HCT116 (cell line): ENCODE data around the gene CHID1. TPM values are rescaled to one million over a fixed set of nuclear protein-coding genes. Genes with fewer than 3 reads are reported as not detected.
A peak's percentile ranks its signal among the peaks of the same experiment; 100 is the strongest.

ENCODE experiments used
- ATAC-seq: fragments of 200-7000 bp; cut with Tn5 transposase; 2 replicates; pipeline ENCODE4 v1.9.1; 2020; ENCODE audit warnings: mild to moderate bottlenecking, moderate library complexity
- BruUV-seq: library from RNA; stranded (reverse); fragments of 400-500 nt; replicated peaks from 2 replicates; lab custom pipeline; 2021; lab: Mats Ljungman, UMichigan
- CTCF ChIA-PET: fragments of 300-600 bp; sonication (Branson Sonifier 250); formaldehyde crosslinking; loops from one replicate; lab custom pipeline; 2021; ENCODE audit warnings: antibody characterized with exemption; lab: Charles Lee
- POLR2A ChIA-PET: fragments of 300-600, 350-600 bp; sonication (Branson Sonifier 250); formaldehyde crosslinking; loops from one replicate; lab custom pipeline; 2021; ENCODE audit warnings: antibody characterized with exemption; lab: Charles Lee
- RAD21 ChIA-PET, 2 experiments: fragments of 300-600 bp; sonication (Branson Sonifier 250); formaldehyde crosslinking; loops; one replicate each; lab custom pipeline; 2023; ENCODE audit warnings: low total read pairs in 2 of 2; ENCODE audit not compliant: uncharacterized antibody in 2 of 2, unreplicated experiment in 2 of 2, low non-redundant PET in 1 of 2; lab: Charles Lee
- DNase-seq: peaks from one replicate; pipeline ENCODE4 v3.0.0-alpha.2; 2010; ENCODE audit warnings: low read depth, low spot score
- H2AFZ ChIP-seq: fragments of 200-600 bp; shearing (Covaris generic), sonication (generic); 2 replicates; pipeline ENCODE4 v1.6.1; 2017; ENCODE audit warnings: low read depth, mixed run types, mixed read lengths, antibody characterized with exemption, low read length; ENCODE audit not compliant: poor library complexity, severe bottlenecking
- H3K27ac ChIP-seq: 2 replicates; pipeline ENCODE4 v1.5.1; 2012; ENCODE audit warnings: low read depth, low read length
- H3K27me3 ChIP-seq: fragments of 200-600 bp; sonication (generic); 2 replicates; pipeline ENCODE4 v1.6.1; 2016; ENCODE audit warnings: mixed run types, low read length, mixed read lengths; ENCODE audit not compliant: insufficient read depth
- H3K36me3 ChIP-seq, 2 experiments: fragments of 200-500 bp in 1 of 2; fragments of 200-600 bp in 1 of 2; sonication (Bioruptor generic) in 1 of 2; sonication (generic) in 1 of 2; 2 replicates each; pipeline versions ENCODE4 v1.5.1 to v1.6.1; 2014 to 2016; ENCODE audit warnings: low read length in 2 of 2, inconsistent platforms in 1 of 2, mixed read lengths in 1 of 2, mixed run types in 1 of 2; ENCODE audit not compliant: insufficient read depth in 2 of 2, control insufficient read depth in 1 of 2
- H3K4me1 ChIP-seq, 2 experiments: fragments of 200-600 bp in 1 of 2; sonication (generic) in 1 of 2; 2 replicates each; pipeline versions ENCODE4 v1.5.1 to v1.6.1; 2012 to 2017; ENCODE audit warnings: low read length in 2 of 2, inconsistent platforms in 1 of 2, mild to moderate bottlenecking in 1 of 2, mixed read lengths in 1 of 2, mixed run types in 1 of 2, moderate library complexity in 1 of 2; ENCODE audit not compliant: insufficient read depth in 2 of 2, control insufficient read depth in 1 of 2
- H3K4me2 ChIP-seq: fragments of 200-600 bp; sonication (generic); 2 replicates; pipeline ENCODE4 v1.6.1; 2017; ENCODE audit warnings: mixed run types, low read length, mixed read lengths
- H3K4me3 ChIP-seq, 2 experiments: fragments of 200-600 bp in 1 of 2; sonication (generic) in 1 of 2; replicated peaks in 1 of 2; 2 replicates each; pipeline ENCODE4 v1.5.1; 2011 to 2016; ENCODE audit warnings: low read length in 2 of 2, control low read depth in 1 of 2, low read depth in 1 of 2, mild to moderate bottlenecking in 1 of 2, mixed read lengths in 1 of 2, mixed run types in 1 of 2
- H3K79me2 ChIP-seq: fragments of 200-600 bp; sonication (generic); 2 replicates; pipeline ENCODE4 v1.6.1; 2017; ENCODE audit warnings: mild to moderate bottlenecking, mixed run types, low read length, moderate library complexity, mixed read lengths; ENCODE audit not compliant: insufficient read depth
- H3K9ac ChIP-seq: fragments of 200-600 bp; sonication (generic); 2 replicates; pipeline ENCODE4 v1.6.1; 2016; ENCODE audit warnings: low read length, mixed read lengths
- H3K9me2 ChIP-seq: fragments of 200-600 bp; sonication (generic), shearing (Covaris generic); 2 replicates; pipeline ENCODE4 v1.6.1; 2017; ENCODE audit warnings: mixed run types, mild to moderate bottlenecking, moderate library complexity; ENCODE audit not compliant: insufficient read depth
- H3K9me3 ChIP-seq, 2 experiments: fragments of 200-500 bp in 1 of 2; fragments of 200-600 bp in 1 of 2; sonication (Bioruptor generic) in 1 of 2; sonication (generic) in 1 of 2; 2 replicates each; pipeline ENCODE4 v1.6.1; 2014 to 2017; ENCODE audit warnings: low read length in 2 of 2, mixed read lengths in 2 of 2, inconsistent platforms in 1 of 2, low read depth in 1 of 2, mild to moderate bottlenecking in 1 of 2, mixed run types in 1 of 2, moderate library complexity in 1 of 2; ENCODE audit not compliant: control insufficient read depth in 1 of 2, insufficient read depth in 1 of 2
- H4K20me1 ChIP-seq: fragments of 200-600 bp; sonication (generic), shearing (Covaris generic); 2 replicates; pipeline ENCODE4 v1.6.1; 2017; ENCODE audit warnings: mixed run types, mild to moderate bottlenecking, moderate library complexity; ENCODE audit not compliant: insufficient read depth
- EGR1 ChIP-seq: IDR thresholded peaks from 2 replicates; pipeline ENCODE4 v1.6.1; 2012; ENCODE audit warnings: low read depth
- ELF1 ChIP-seq: IDR thresholded peaks from 2 replicates; pipeline ENCODE4 v1.6.1; 2012; ENCODE audit warnings: low read depth, borderline replicate concordance
- EZH2 ChIP-seq: fragments of 200-600 bp; sonication (generic); IDR thresholded peaks from 2 replicates; pipeline ENCODE4 v1.6.1; 2017; ENCODE audit warnings: antibody characterized with exemption, mixed run types
- FOSL1 ChIP-seq: IDR thresholded peaks from 2 replicates; pipeline ENCODE4 v1.6.1; 2012; ENCODE audit warnings: low read depth
- JUND ChIP-seq: IDR thresholded peaks from 2 replicates; pipeline ENCODE4 v1.6.1; 2012
- POLR2A ChIP-seq: IDR thresholded peaks from 2 replicates; pipeline ENCODE4 v1.7.0; 2011; ENCODE audit warnings: borderline replicate concordance; ENCODE audit not compliant: insufficient read depth, insufficient read length; ENCODE audit errors: extremely low read depth
- RAD21 ChIP-seq: IDR thresholded peaks from 2 replicates; pipeline ENCODE4 v1.6.1; 2012; ENCODE audit warnings: low read depth, mild to moderate bottlenecking
- SIN3A ChIP-seq: IDR thresholded peaks from 2 replicates; pipeline ENCODE4 v1.6.1; 2012; ENCODE audit warnings: low read depth
- ZBTB33 ChIP-seq: IDR thresholded peaks from 2 replicates; pipeline ENCODE4 v1.6.1; 2011; ENCODE audit warnings: mild to moderate bottlenecking, low read length, moderate library complexity; ENCODE audit not compliant: insufficient replicate concordance; ENCODE audit errors: extremely low read depth
- ZNF274 ChIP-seq: fragments of 200-500 bp; sonication (Bioruptor generic); IDR thresholded peaks from 2 replicates; pipeline ENCODE4 v1.6.1; 2014; ENCODE audit warnings: mild to moderate bottlenecking, low read depth, low read length, inconsistent platforms
- intact Hi-C: fragments of 100-400 bp; cut with micrococcal nuclease; formaldehyde crosslinking; loops from 2 replicates; pipeline ENCODE4 v1.10.0; 2022
- total RNA-seq: library from RNA; stranded (reverse); gene quantifications from one replicate; pipeline ENCODE4 v1.2.1, GENCODE V29; 2021; ENCODE audit not compliant: unreplicated experiment
- TF ChIP-seq, protein P1 (sequence below): IDR thresholded peaks from 2 replicates; pipeline ENCODE4 v1.6.1; 2012

CHID1 gene
- total RNA-seq, 1 experiment from 2014 or later: 102 TPM

DNA sequence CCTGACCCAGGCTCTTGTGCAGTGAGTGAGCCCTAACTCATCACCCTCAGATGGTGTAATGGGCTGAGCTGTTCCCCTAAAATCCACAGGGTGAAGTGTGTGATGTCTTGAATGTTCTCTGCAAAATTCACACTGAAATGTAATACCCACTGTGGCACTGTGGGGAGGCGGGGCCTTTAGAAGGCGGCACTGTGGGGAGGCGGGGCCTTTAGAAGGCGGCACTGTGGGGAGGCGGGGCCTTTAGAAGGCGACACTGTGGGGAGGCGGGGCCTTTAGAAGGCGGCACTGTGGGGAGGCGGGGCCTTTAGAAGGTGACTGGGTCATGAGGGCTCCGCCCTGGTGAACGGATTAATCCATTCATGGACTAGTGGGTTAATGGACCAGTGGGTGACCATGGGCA is 33.0 kb downstream of the CHID1 start:
- CTCF ChIA-PET: no interaction called here
- peaks cover 0 to 3% of the 10 kb centered on the region in 2 experiments; a peak in 2 of 4 replicates for H3K36me3 ChIP-seq
- no peak overlapping the region for H3K9ac ChIP-seq
- H3K79me2 ChIP-seq: no peaks in the 10 kb centered on the region
- ATAC-seq (peak; percentile 92), DNase-seq (peak; percentile 75)
- RAD21 ChIA-PET: no interaction called here
- POLR2A ChIA-PET: no interaction called here
- no peak overlapping the region for H3K4me3 ChIP-seq
- intact Hi-C loops: loop anchor here (10.0 kb wide), 1 partner anchor 177 kb away; no protein-coding TSS in a partner anchor
- peaks cover 2 to 14% of the 10 kb centered on the region in 2 experiments; a peak in 2 of 4 replicates for H3K4me1 ChIP-seq
- no TSS peak for BruUV-seq
- H3K27me3 ChIP-seq: no peaks in the 10 kb centered on the region
- no peaks in the 10 kb centered on the region for H4K20me1 ChIP-seq
- no peak overlapping the region; the same call in 1 of the 2 replicates for H3K27ac ChIP-seq
- H3K9me3 ChIP-seq: no peaks in the 10 kb centered on the region
- H3K4me2 ChIP-seq: 0 out of 2 replicates have a peak overlapping the region, but pooled peaks have one; percentile 9
- no peak overlapping the region for H2AFZ ChIP-seq
- no peak for TF ChIP-seq EGR1
- no peak for TF ChIP-seq ZNF274
- no peak for TF ChIP-seq EZH2
- no peak for TF ChIP-seq SIN3A
- no peak for TF ChIP-seq JUND
- TF ChIP-seq ELF1: no peak
- TF ChIP-seq RAD21: no peak
- TF ChIP-seq POLR2A: no peak
- TF ChIP-seq FOSL1: no peak
- no peak for TF ChIP-seq ZBTB33
- TF ChIP-seq, protein P1, sequence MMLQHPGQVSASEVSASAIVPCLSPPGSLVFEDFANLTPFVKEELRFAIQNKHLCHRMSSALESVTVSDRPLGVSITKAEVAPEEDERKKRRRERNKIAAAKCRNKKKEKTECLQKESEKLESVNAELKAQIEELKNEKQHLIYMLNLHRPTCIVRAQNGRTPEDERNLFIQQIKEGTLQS: no peak
- TF ChIP-seq, all 23 proteins: peak for 0
- no peaks in the 10 kb centered on the region for H3K9me2 ChIP-seq
